Gastrocnemius medialis (tissue), 4 donors: ENCODE results near the gene CMTM2. TPM values are rescaled to one million over a fixed set of nuclear protein-coding genes. Genes with fewer than 3 reads are reported as not detected.
"Not testable (repeated sequence)": the region's sequence is repeated elsewhere in the genome, so short reads cannot be mapped to it uniquely, and the experiment has no call there.

Experiments used
- ATAC-seq, 2 donors: fragments of 150-250 bp; one replicate each; pipeline ENCODE4 v1.9.1; 2016
- DNase-seq, 2 donors: peaks; one replicate each; pipeline ENCODE4 v3.0.0-alpha.2; 2019
- H3K27ac ChIP-seq, 4 donors: fragments of 200-600 bp; sonication (generic); 1 replicate in 1 of 4; 2 replicates in 3 of 4; pipeline ENCODE4 v1.5.1; 2016 to 2018; ENCODE audit warnings: mild to moderate bottlenecking in 2 of 4, moderate library complexity in 1 of 4
- H3K27me3 ChIP-seq, 3 donors: fragments of 200-600 bp; sonication (generic) in 2 of 3; 1 replicate in 1 of 3; 2 replicates in 2 of 3; pipeline versions ENCODE4 v1.5.1 to v1.6.0; 2016 to 2019; ENCODE audit warnings: mild to moderate bottlenecking in 1 of 3, moderate library complexity in 1 of 3
- H3K36me3 ChIP-seq, 2 donors: fragments of 200-600 bp; sonication (generic) in 1 of 2; one replicate each; pipeline ENCODE4 v1.5.1; 2017 to 2018
- H3K4me1 ChIP-seq, 2 donors: fragments of 200-600 bp; sonication (generic) in 1 of 2; one replicate each; pipeline ENCODE4 v1.5.1; 2016 to 2017; ENCODE audit warnings: mild to moderate bottlenecking in 2 of 2
- H3K4me3 ChIP-seq, 4 donors: fragments of 200-600 bp; sonication (generic) in 3 of 4; 1 replicate in 1 of 4; 2 replicates in 3 of 4; pipeline ENCODE4 v1.5.1; 2016 to 2019; ENCODE audit warnings: mild to moderate bottlenecking in 2 of 4
- H3K9me3 ChIP-seq, 3 donors: fragments of 200-600 bp; sonication (generic) in 2 of 3; 1 replicate in 1 of 3; 2 replicates in 2 of 3; pipeline ENCODE4 v1.5.1; 2016 to 2019
- POLR2A ChIP-seq, 2 donors: fragments of 450-650 bp; IDR thresholded peaks; one replicate each; pipeline ENCODE4 v1.6.1; 2017; ENCODE audit warnings: antibody characterized with exemption in 2 of 2, mild to moderate bottlenecking in 2 of 2, moderate library complexity in 2 of 2
- in situ Hi-C, 4 donors: fragments of 200-750 bp; cut with MboI; loops; one replicate each; pipeline versions ENCODE4 v1.15.0 to v1.8.0; 2017; ENCODE audit warnings: low sequenced_read_pairs in 4 of 4
- intact Hi-C: fragments of 100-400 bp; cut with DNase I; formaldehyde crosslinking; loops from one replicate; pipeline ENCODE4 v1.15.1; 2023; ENCODE audit warnings: low total_unique reads
- total RNA-seq, 4 donors: library from RNA; depleted of rRNA; stranded (reverse); fragments of >200 nt; gene quantifications; one replicate each; pipeline versions ENCODE4 v1.1.0 to v1.2.3, GENCODE V29; 2016
- TF ChIP-seq, protein P1 (sequence below), 5 experiments: fragments of 450-650 bp in 3 of 5; fragments of 200-600 bp in 2 of 5; sonication (generic) in 2 of 5; IDR thresholded peaks in 4 of 5; conservative IDR thresholded peaks in 1 of 5; 1 replicate in 4 of 5; 2 replicates in 1 of 5; pipeline ENCODE4 v1.5.1; 2016 to 2019; ENCODE audit warnings: antibody characterized with exemption in 5 of 5, mild to moderate bottlenecking in 3 of 5, moderate library complexity in 3 of 5

CMTM2 gene
- total RNA-seq, 4 donors from 2014 or later, result not detected

DNA sequence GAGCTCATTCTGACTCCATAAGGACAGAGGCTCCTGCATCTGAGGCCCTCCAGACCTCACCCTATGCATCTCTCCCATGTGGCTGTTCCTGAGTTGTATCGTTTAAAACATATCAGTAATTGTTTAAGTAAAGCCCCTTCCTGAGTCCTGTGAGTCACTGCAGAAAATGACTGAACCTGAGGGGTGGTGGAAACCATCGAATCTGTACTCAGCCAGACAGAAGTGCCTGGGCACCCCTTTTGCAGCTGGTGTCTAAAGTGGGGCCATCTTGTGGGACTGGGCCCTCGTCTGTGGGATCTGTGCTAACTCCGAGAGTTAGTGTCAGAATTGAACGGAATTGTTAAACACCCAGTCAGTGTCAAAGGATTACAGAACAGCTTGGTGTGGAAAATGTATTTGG is 50.6 kb downstream of the CMTM2 start:
- Histone ChIP-seq H3K27ac (no peak overlapping the region), H3K27me3 (no peaks in the 10 kb centered on the region), H3K9me3 (no peaks in the 10 kb centered on the region), H3K4me3 (no peak overlapping the region), H3K36me3 (no peaks in the 10 kb centered on the region), H3K4me1 (no peaks in the 10 kb centered on the region)
- ATAC-seq, result no peak
- in situ Hi-C loops, result no loop called here
- TF ChIP-seq POLR2A (IDR thresholded peaks at IDR 0.05), result no peak
- TF ChIP-seq, protein P1, sequence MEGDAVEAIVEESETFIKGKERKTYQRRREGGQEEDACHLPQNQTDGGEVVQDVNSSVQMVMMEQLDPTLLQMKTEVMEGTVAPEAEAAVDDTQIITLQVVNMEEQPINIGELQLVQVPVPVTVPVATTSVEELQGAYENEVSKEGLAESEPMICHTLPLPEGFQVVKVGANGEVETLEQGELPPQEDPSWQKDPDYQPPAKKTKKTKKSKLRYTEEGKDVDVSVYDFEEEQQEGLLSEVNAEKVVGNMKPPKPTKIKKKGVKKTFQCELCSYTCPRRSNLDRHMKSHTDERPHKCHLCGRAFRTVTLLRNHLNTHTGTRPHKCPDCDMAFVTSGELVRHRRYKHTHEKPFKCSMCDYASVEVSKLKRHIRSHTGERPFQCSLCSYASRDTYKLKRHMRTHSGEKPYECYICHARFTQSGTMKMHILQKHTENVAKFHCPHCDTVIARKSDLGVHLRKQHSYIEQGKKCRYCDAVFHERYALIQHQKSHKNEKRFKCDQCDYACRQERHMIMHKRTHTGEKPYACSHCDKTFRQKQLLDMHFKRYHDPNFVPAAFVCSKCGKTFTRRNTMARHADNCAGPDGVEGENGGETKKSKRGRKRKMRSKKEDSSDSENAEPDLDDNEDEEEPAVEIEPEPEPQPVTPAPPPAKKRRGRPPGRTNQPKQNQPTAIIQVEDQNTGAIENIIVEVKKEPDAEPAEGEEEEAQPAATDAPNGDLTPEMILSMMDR (IDR thresholded peaks at IDR 0.05 in 4 of 5, conservative IDR thresholded peaks at IDR 0.05 in 1 of 5), result no peak
- intact Hi-C loops, result no loop called here
- no peak for DNase-seq

DNA sequence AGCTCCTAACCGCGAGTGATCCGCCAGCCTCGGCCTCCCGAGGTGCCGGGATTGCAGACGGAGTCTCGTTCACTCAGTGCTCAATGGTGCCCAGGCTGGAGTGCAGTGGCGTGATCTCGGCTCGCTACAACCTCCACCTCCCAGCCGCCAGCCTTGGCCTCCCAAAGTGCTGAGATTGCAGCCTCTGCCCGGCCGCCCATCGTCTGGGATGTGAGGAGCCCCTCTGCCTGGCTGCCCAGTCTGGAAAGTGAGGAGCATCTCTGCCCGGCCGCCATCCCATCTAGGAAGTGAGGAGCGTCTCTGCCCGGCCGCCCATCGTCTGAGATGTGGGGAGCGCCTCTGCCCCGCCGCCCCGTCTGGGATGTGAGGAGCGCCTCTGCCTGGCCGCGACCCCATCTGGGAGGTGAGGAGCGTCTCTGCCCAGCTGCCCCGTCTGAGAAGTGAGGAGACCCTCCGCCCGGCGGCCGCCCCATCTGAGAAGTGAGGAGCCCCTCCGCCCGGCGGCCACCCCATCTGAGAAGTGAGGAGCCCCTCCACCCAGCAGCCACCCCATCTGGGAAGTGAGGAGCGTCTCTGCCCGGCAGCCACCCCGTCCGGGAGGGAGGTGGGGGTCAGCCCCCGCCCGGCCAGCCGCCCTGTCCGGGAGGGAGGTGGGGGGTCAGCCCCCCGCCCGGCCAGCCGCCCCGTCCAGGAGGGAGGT is 51.4 kb downstream of the CMTM2 start:
- ATAC-seq, in situ Hi-C loops, H3K36me3 ChIP-seq, H3K27me3 ChIP-seq, intact Hi-C loops, H3K27ac ChIP-seq, DNase-seq, H3K4me3 ChIP-seq, H3K9me3 ChIP-seq, H3K4me1 ChIP-seq: not testable (repeated sequence)

DNA sequence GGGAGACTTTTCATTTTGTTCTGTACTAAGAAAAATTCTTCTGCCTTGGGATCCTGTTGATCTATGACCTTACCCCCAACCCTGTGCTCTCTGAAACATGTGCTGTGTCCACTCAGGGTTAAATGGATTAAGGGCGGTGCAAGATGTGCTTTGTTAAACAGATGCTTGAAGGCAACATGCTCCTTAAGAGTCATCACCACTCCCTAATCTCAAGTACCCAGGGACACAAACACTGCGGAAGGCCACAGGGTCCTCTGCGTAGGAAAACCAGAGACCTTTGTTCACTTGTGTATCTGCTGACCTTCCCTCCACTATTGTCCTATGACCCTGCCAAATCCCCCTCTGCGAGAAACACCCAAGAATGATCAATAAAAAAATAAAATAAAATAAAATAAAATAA is 52.3 kb downstream of the CMTM2 start:
- intact Hi-C loops, H3K27me3 ChIP-seq, H3K27ac ChIP-seq, H3K4me1 ChIP-seq, ATAC-seq, in situ Hi-C loops, H3K36me3 ChIP-seq, H3K9me3 ChIP-seq, H3K4me3 ChIP-seq, DNase-seq: not testable (repeated sequence)

DNA sequence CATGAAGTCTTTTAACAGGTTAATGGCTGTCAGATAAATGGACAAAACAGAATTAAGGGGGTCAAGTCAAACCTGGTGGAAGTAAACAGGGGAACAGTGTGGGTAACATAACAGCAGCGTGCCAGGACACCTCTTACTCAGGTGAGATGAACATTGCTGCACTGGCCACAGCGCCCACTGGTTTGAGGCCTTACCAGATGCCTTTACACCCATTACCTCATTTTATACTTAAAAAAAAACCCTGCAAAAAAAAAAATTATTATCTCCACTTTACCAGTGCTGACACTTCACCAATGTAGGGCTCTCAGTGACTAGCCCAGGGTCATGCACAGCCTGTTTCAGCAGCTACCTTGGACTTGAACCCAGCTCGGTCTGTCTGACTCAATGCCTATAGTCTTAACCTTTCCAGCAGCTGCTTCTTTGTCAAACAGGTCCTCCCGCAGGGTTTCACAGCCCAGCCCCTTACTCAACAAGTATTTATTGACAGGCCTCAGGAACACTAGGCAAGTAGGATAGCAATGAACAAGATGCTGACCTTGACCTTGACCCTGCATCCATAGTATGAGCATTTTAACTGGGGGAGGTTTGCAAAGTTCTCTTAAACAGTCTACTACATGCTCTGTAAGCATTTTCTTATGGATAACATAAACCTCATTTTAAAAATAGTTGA is 55.4 kb downstream of the CMTM2 start:
- ATAC-seq (no peak), DNase-seq (no peak)
- no peak overlapping the region for H3K4me3 ChIP-seq
- no peak overlapping the region for H3K27ac ChIP-seq
- H3K9me3 ChIP-seq, result no peaks in the 10 kb centered on the region
- intact Hi-C loops (no loop called here), in situ Hi-C loops (no loop called here)
- H3K4me1 ChIP-seq, result no peaks in the 10 kb centered on the region
- H3K27me3 ChIP-seq, result no peaks in the 10 kb centered on the region
- no peak for TF ChIP-seq POLR2A (IDR thresholded peaks at IDR 0.05)
- TF ChIP-seq, protein P1 (IDR thresholded peaks at IDR 0.05 in 4 of 5, conservative IDR thresholded peaks at IDR 0.05 in 1 of 5), result no peak
- H3K36me3 ChIP-seq, result no peaks in the 10 kb centered on the region

DNA sequence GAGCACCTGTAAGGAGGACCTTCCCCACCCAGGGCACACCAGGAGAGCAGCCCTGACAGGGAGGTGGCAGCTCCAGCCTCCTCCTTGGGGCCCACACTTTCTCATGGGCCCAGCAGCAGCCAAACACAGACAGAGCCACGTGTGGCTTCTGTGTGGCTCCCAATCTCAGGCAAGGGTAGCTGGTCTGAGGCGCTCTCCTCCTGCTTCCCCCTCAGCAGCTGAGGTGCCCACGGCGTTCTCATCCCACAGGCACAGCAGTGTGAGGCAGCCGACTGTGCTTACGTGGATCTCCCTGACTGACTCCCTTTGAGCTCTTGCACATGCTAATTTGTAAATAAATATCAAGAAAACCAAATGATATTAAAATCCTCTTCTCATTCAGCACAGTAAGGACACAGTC is 56.1 kb downstream of the CMTM2 start:
- no peak for TF ChIP-seq POLR2A (IDR thresholded peaks at IDR 0.05)
- TF ChIP-seq, protein P1 (IDR thresholded peaks at IDR 0.05 in 4 of 5, conservative IDR thresholded peaks at IDR 0.05 in 1 of 5), result no peak
- intact Hi-C loops (no loop called here), in situ Hi-C loops (no loop called here)
- H3K27me3 ChIP-seq, result no peaks in the 10 kb centered on the region
- H3K27ac ChIP-seq, result no peak overlapping the region
- ATAC-seq, result no peak
- H3K4me3 ChIP-seq, result no peak overlapping the region
- no peak for DNase-seq
- H3K36me3 ChIP-seq, result no peaks in the 10 kb centered on the region
- H3K4me1 ChIP-seq, result no peaks in the 10 kb centered on the region
- H3K9me3 ChIP-seq, result no peaks in the 10 kb centered on the region
